Vagina (tissue), 2 donors: ENCODE measurements around the gene MRPS18B. TPM values are rescaled to one million over a fixed set of nuclear protein-coding genes. Genes with fewer than 3 reads are reported as not detected.
A peak's percentile ranks its signal among the peaks of the same experiment; 100 is the strongest.

Experiments used
- DNase-seq, 2 donors: peaks; one replicate each; pipeline ENCODE4 v3.0.0-alpha.2; 2017; ENCODE audit errors: extremely low spot score in 2 of 2
- H3K27ac ChIP-seq: fragments of 200-600 bp; sonication (generic); one replicate; pipeline ENCODE4 v1.5.1; 2019
- H3K27me3 ChIP-seq: fragments of 200-600 bp; sonication (generic); one replicate; pipeline ENCODE4 v1.5.1; 2019
- H3K36me3 ChIP-seq, 2 donors: fragments of 200-600 bp; sonication (generic); one replicate each; pipeline ENCODE4 v1.5.1; 2017 to 2019
- H3K4me1 ChIP-seq: fragments of 200-600 bp; sonication (generic); one replicate; pipeline ENCODE4 v1.5.1; 2019
- H3K4me3 ChIP-seq, 2 donors: fragments of 200-600 bp; sonication (generic); 1 replicate in 1 of 2; 2 replicates in 1 of 2; pipeline ENCODE4 v1.5.1; 2016 to 2019
- H3K9me3 ChIP-seq: fragments of 200-600 bp; sonication (generic); one replicate; pipeline ENCODE4 v1.5.1; 2019
- POLR2A ChIP-seq, 2 donors: fragments of 450-650 bp; IDR thresholded peaks; one replicate each; pipeline ENCODE4 v1.6.1; 2017; ENCODE audit warnings: antibody characterized with exemption in 2 of 2, mild to moderate bottlenecking in 2 of 2, moderate library complexity in 2 of 2
- POLR2AphosphoS5 ChIP-seq, 2 donors: sonication (generic); formaldehyde crosslinking; IDR thresholded peaks; one replicate each; pipeline ENCODE4 v1.9.0; 2017; ENCODE audit warnings: antibody characterized with exemption in 2 of 2, mild to moderate bottlenecking in 2 of 2, low read depth in 1 of 2; ENCODE audit not compliant: insufficient read depth in 1 of 2
- intact Hi-C: fragments of 100-400 bp; cut with DNase I; formaldehyde crosslinking; loops from one replicate; pipeline ENCODE4 v1.15.1; 2023
- total RNA-seq: library from RNA; depleted of rRNA; stranded (reverse); fragments of >200 nt; gene quantifications from one replicate; pipeline ENCODE4 v1.2.3, GENCODE V29; 2016
- TF ChIP-seq, protein P1 (sequence below), 3 experiments: fragments of 450-650 bp in 2 of 3; fragments of 200-600 bp in 1 of 3; sonication (generic) in 1 of 3; IDR thresholded peaks; one replicate each; pipeline ENCODE4 v1.5.1; 2017 to 2019; ENCODE audit warnings: antibody characterized with exemption in 3 of 3, mild to moderate bottlenecking in 2 of 3, moderate library complexity in 2 of 3

MRPS18B gene
- total RNA-seq, 1 donor from 2014 or later: 21.6 TPM

DNA sequence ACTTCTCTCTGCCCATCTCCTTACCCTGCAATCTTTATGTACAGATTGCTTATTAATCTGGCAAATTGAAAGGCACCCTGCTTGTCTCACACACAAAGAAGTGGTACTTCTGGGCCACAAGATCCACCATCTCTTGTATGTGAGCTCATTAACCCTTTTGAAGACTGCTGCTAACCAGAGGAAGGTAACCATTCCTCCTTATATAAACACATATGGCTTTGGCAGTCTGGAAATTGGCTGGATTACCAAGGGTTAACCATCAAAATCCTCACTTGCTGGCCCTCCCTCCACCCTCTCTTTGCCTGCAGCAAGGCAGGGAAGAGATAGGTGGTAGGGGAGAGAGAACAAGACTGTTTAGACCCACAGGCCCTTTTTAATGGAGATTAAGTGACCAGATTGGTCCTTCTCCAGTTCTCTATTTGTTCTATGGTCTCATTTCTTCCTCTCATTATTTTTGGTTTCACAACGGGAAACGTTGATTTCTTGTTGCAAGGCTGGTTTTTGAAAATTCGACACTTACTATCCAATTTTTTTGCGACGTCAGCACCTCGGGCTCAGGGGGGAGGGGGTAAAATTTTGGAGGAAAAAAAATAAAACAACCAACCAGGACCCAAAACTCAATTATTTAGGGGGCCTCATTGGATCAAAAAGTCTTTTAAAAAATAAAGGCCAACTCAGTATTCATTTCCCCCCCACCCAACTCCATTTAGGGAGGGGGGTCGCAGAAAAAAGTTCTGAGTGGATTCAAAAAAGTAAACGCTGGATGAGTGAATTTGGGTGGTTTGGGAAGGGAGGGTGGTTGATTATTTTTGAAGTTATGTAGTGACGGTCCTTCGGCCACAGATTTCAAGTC is 1.5 kb upstream of the MRPS18B start:
- Histone ChIP-seq H3K27me3 (no peaks in the 10 kb centered on the region), H3K27ac (peak overlapping the region; percentile 99), H3K4me3 (peak overlapping the region; percentile 73 to 94), H3K36me3 (peaks cover 0 to 26% of the 10 kb centered on the region in 2 donors), H3K9me3 (no peaks in the 10 kb centered on the region), H3K4me1 (peaks cover 47% of the 10 kb centered on the region)
- no peak for DNase-seq
- intact Hi-C loops: loop anchor here (10.0 kb wide), 1 partner anchor 69 kb away; the partner anchor contains the start of gene PPP1R18
- TF ChIP-seq POLR2A (IDR thresholded peaks at IDR 0.05) (no peak), POLR2AphosphoS5 (IDR thresholded peaks at IDR 0.05; ENCODE audit: insufficient read depth in 1 of 2, low read depth in 1 of 2) (no peak)
- TF ChIP-seq, protein P1, sequence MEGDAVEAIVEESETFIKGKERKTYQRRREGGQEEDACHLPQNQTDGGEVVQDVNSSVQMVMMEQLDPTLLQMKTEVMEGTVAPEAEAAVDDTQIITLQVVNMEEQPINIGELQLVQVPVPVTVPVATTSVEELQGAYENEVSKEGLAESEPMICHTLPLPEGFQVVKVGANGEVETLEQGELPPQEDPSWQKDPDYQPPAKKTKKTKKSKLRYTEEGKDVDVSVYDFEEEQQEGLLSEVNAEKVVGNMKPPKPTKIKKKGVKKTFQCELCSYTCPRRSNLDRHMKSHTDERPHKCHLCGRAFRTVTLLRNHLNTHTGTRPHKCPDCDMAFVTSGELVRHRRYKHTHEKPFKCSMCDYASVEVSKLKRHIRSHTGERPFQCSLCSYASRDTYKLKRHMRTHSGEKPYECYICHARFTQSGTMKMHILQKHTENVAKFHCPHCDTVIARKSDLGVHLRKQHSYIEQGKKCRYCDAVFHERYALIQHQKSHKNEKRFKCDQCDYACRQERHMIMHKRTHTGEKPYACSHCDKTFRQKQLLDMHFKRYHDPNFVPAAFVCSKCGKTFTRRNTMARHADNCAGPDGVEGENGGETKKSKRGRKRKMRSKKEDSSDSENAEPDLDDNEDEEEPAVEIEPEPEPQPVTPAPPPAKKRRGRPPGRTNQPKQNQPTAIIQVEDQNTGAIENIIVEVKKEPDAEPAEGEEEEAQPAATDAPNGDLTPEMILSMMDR (IDR thresholded peaks at IDR 0.05): no peak

DNA sequence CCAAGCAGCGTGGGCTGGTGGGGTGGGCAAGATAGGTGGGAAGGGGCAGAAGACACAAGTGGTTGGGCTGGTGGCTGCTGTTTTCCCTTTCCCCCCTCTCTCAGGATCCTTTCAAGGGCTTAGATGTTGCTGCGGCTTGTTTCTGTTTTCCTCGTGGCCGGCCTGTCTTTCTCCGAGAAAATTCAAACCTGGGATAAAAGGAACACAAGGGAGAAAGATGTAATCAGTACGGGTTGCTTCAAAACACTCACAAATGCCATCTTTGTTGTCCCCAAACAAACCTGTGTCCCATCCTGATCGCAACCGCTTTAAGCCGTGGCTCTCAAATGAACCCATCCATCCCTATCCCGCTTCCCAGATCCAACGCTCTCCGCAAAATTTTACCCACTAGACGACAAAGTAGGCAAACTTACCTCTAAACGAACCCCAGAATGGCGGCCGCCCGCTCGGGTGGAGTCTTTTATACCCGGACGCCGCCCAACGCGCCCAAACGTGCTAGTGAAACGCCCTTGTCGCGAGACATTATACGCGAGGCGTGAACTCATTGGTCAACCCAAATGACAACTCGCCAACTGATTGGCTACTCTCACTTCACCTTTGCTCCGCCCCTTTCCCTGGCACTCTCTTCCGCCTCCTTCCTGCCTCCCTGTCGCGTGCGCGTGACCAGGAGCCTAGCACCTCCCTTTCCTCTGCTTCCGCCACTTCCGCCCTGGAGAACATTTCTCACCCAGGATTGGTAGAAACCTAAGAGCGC is 652 bp upstream of the MRPS18B start, which contains the start of gene PPP1R10:
Gene PPP1R10 (minus strand): TSS at position 433 of the 754 bp plus-strand sequence. CDS start 7,299 bp downstream, outside the sequence.
- intact Hi-C loops: loop anchor here (10.0 kb wide), 1 partner anchor 68 kb away; the partner anchor contains the start of gene PPP1R18
- H3K27ac ChIP-seq: peak within 1 kb of the TSS; percentile 99
- peak in 1 of 2 donors; percentile 100 for TF ChIP-seq POLR2AphosphoS5 (IDR thresholded peaks at IDR 0.05; ENCODE audit: insufficient read depth in 1 of 2, low read depth in 1 of 2)
- TF ChIP-seq, protein P1 (IDR thresholded peaks at IDR 0.05): no peak
- TF ChIP-seq POLR2A (IDR thresholded peaks at IDR 0.05): peak; percentile 98 to 100
- no peaks in the 10 kb centered on the region for H3K27me3 ChIP-seq
- H3K36me3 ChIP-seq: peaks cover 0 to 33% of the 10 kb centered on the region in 2 donors
- peak; percentile 99 to 100 for DNase-seq
- H3K4me1 ChIP-seq: peaks cover 39% of the 10 kb centered on the region
- no peaks in the 10 kb centered on the region for H3K9me3 ChIP-seq
- H3K4me3 ChIP-seq: peak within 1 kb of the TSS; percentile 74 to 94

DNA sequence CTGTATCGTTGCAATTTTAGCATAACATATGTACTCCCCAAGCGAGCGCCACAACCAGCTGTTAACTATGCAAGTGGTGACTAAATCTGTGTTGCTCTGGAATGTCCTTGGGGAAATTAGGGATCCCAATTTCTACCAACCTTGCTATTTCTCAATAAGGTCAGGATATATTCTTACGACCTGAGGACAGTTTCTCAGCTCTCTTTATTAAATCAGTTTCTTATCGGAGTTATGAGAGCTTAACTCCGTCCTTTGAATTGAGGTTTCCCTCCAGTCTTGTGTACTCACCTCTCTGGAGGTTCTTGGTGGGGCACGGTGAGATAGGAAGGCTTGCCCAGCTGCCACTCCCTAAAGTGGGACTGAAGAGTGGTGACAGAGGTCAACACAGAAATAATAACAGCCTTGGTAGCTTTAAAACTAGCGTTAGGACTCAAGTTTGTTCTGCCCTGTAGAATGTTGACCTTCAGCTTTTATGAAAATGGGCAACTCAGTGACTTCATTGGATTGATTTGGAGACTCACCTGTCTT is 694 bp downstream of the MRPS18B start:
- peak overlapping the region; percentile 74 to 94 for H3K4me3 ChIP-seq
- TF ChIP-seq POLR2A (IDR thresholded peaks at IDR 0.05): no peak
- TF ChIP-seq POLR2AphosphoS5 (IDR thresholded peaks at IDR 0.05; ENCODE audit: insufficient read depth in 1 of 2, low read depth in 1 of 2): no peak
- TF ChIP-seq, protein P1 (IDR thresholded peaks at IDR 0.05): no peak
- intact Hi-C loops: loop anchor here (10.0 kb wide), 1 partner anchor 66 kb away; the partner anchor contains the start of gene PPP1R18
- DNase-seq: no peak
- peak overlapping the region; percentile 99 for H3K27ac ChIP-seq
- H3K4me1 ChIP-seq: peaks cover 26% of the 10 kb centered on the region
- peaks cover 0 to 41% of the 10 kb centered on the region in 2 donors for H3K36me3 ChIP-seq
- H3K27me3 ChIP-seq: no peaks in the 10 kb centered on the region
- no peaks in the 10 kb centered on the region for H3K9me3 ChIP-seq

DNA sequence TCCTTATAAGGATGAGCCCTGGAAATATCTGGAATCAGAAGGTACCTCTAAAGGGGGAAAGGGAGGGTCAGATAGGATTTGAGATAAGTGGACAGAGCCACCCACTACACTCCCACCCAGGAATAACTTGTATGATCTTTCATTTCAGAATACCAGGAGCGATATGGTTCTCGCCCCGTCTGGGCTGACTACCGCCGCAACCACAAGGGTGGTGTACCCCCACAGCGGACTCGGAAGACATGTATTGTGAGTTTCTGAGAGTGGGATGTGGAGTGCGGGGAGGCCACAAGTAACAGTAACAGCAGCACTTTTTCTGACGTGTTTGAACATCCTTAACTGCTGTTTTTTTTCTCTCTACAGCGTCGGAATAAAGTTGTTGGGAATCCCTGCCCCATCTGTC is 1.9 kb downstream of the MRPS18B start:
- DNase-seq: no peak
- H3K27ac ChIP-seq: no peak overlapping the region
- no peaks in the 10 kb centered on the region for H3K9me3 ChIP-seq
- peaks cover 0 to 51% of the 10 kb centered on the region in 2 donors for H3K36me3 ChIP-seq
- intact Hi-C loops: loop anchor here (10.0 kb wide), 1 partner anchor 65 kb away; the partner anchor contains the start of gene PPP1R18
- no peak overlapping the region for H3K4me3 ChIP-seq
- H3K4me1 ChIP-seq: peaks cover 13% of the 10 kb centered on the region
- H3K27me3 ChIP-seq: no peaks in the 10 kb centered on the region
- no peak for TF ChIP-seq POLR2AphosphoS5 (IDR thresholded peaks at IDR 0.05; ENCODE audit: insufficient read depth in 1 of 2, low read depth in 1 of 2)
- TF ChIP-seq, protein P1 (IDR thresholded peaks at IDR 0.05): no peak
- no peak for TF ChIP-seq POLR2A (IDR thresholded peaks at IDR 0.05)
